ENCODE data around the gene ELANE. TPM values are rescaled to one million over a fixed set of nuclear protein-coding genes. Genes with fewer than 3 reads are reported as not detected.
"Not testable (repeated sequence)": the region's sequence is repeated elsewhere in the genome, so short reads cannot be mapped to it uniquely, and the experiment has no call there.

ELANE gene
- total RNA-seq, 1 donor from 2014 or later: not detected

- no peaks in the 10 kb centered on the region for H3K9me3 Mint-ChIP-seq
- TF ChIP-seq CTCF (IDR thresholded peaks at IDR 0.05; ENCODE audit: unreplicated experiment): no peak
- peaks cover 32% of the 10 kb centered on the region for H3K27me3 Mint-ChIP-seq (ENCODE audit: low read depth)
- peaks cover 10% of the 10 kb centered on the region for H3K4me1 Mint-ChIP-seq
- no peak overlapping the region for H3K27ac Mint-ChIP-seq
- DNase-seq (ENCODE audit: low spot score in 2 of 2, unreplicated experiment in 2 of 2): no peak
- peak overlapping the region; percentile 30 for H3K4me3 Mint-ChIP-seq
- no peaks in the 10 kb centered on the region for H3K36me3 Mint-ChIP-seq
Observed at GRCh38 chr19:844546-844971, 7.5 kb upstream of the ELANE start.

GRCh38 chr19:845707-846521, 6.2 kb upstream of the ELANE start:
- no peak for TF ChIP-seq CTCF (IDR thresholded peaks at IDR 0.05; ENCODE audit: unreplicated experiment)
- no peak for DNase-seq (ENCODE audit: low spot score in 2 of 2, unreplicated experiment in 2 of 2)
- Mint-ChIP-seq H3K4me3 (no peak overlapping the region), H3K9me3 (no peaks in the 10 kb centered on the region), H3K4me1 (peaks cover 10% of the 10 kb centered on the region), H3K36me3 (no peaks in the 10 kb centered on the region), H3K27ac (no peak overlapping the region), H3K27me3 (ENCODE audit: low read depth) (peaks cover 32% of the 10 kb centered on the region)

GRCh38 chr19:848386-848921, 3.6 kb upstream of the ELANE start:
- Mint-ChIP-seq H3K4me3 (no peak overlapping the region), H3K27me3 (ENCODE audit: low read depth) (peaks cover 17% of the 10 kb centered on the region), H3K36me3 (no peaks in the 10 kb centered on the region), H3K27ac (no peak overlapping the region), H3K9me3 (no peaks in the 10 kb centered on the region), H3K4me1 (peaks cover 10% of the 10 kb centered on the region)
- no peak for TF ChIP-seq CTCF (IDR thresholded peaks at IDR 0.05; ENCODE audit: unreplicated experiment)
- no peak for DNase-seq (ENCODE audit: low spot score in 2 of 2, unreplicated experiment in 2 of 2)

- Mint-ChIP-seq H3K27me3 (ENCODE audit: low read depth) (peaks cover 13% of the 10 kb centered on the region), H3K4me1 (peaks cover 10% of the 10 kb centered on the region)
- H3K4me3 Mint-ChIP-seq; H3K9me3 Mint-ChIP-seq; H3K27ac Mint-ChIP-seq; H3K36me3 Mint-ChIP-seq; DNase-seq (ENCODE audit: low spot score in 2 of 2, unreplicated experiment in 2 of 2): not testable (repeated sequence)
Observed at GRCh38 chr19:849195-849594, 2.9 kb upstream of the ELANE start.

- no peak overlapping the region for H3K4me3 Mint-ChIP-seq
- peaks cover 6% of the 10 kb centered on the region for H3K27me3 Mint-ChIP-seq (ENCODE audit: low read depth)
- H3K27ac Mint-ChIP-seq: no peak overlapping the region
- no peak for DNase-seq (ENCODE audit: low spot score in 2 of 2, unreplicated experiment in 2 of 2)
- no peaks in the 10 kb centered on the region for H3K9me3 Mint-ChIP-seq
- H3K4me1 Mint-ChIP-seq: peaks cover 7% of the 10 kb centered on the region
- no peaks in the 10 kb centered on the region for H3K36me3 Mint-ChIP-seq
- TF ChIP-seq CTCF (IDR thresholded peaks at IDR 0.05; ENCODE audit: unreplicated experiment): no peak
Observed at GRCh38 chr19:850221-850978, 1.7 kb upstream of the ELANE start.

GRCh38 chr19:850979-851335, 1.1 kb upstream of the ELANE start:
- Mint-ChIP-seq H3K27ac (no peak overlapping the region), H3K4me3 (no peak overlapping the region), H3K4me1 (peaks cover 5% of the 10 kb centered on the region), H3K9me3 (no peaks in the 10 kb centered on the region), H3K27me3 (ENCODE audit: low read depth) (peaks cover 2% of the 10 kb centered on the region), H3K36me3 (no peaks in the 10 kb centered on the region)
- DNase-seq (ENCODE audit: low spot score in 2 of 2, unreplicated experiment in 2 of 2): no peak
- TF ChIP-seq CTCF (IDR thresholded peaks at IDR 0.05; ENCODE audit: unreplicated experiment): no peak
